HL-60 (cell line): Measurements from ENCODE around the gene CADM4.
A peak's percentile ranks its signal among the peaks of the same experiment; 100 is the strongest.
"Not testable (repeated sequence)": the region's sequence is repeated elsewhere in the genome, so short reads cannot be mapped to it uniquely, and the experiment has no call there.

Experiments used
- DNase-seq, 2 experiments: peaks; one replicate each; pipeline ENCODE4 v3.0.0-alpha.2; 2010 to 2020; ENCODE audit warnings: low read depth in 1 of 2, low spot score in 1 of 2
- H3K27ac ChIP-seq: fragments of 250-450 bp; sonication (Bioruptor Pico); replicated peaks from 2 replicates; pipeline ENCODE4 v1.5.1; 2020; ENCODE audit warnings: mild to moderate bottlenecking, moderate library complexity
- H3K27me3 ChIP-seq: fragments of 250-450 bp; sonication (Bioruptor Pico); 2 replicates; pipeline ENCODE4 v1.5.1; 2021; ENCODE audit warnings: mild to moderate bottlenecking, moderate library complexity; ENCODE audit not compliant: insufficient read depth, poor library complexity, severe bottlenecking
- H3K4me3 ChIP-seq: replicated peaks from 2 replicates; pipeline ENCODE4 v1.5.1; 2011; ENCODE audit warnings: mild to moderate bottlenecking, control low read depth, low read length; ENCODE audit not compliant: insufficient read depth
- CTCF ChIP-seq: IDR thresholded peaks from one replicate; pipeline ENCODE4 v1.5.1; 2011; ENCODE audit warnings: low read length, control low read depth, inconsistent platforms; ENCODE audit not compliant: insufficient read depth
- GABPA ChIP-seq: IDR thresholded peaks from 2 replicates; pipeline ENCODE4 v1.6.1; 2012; ENCODE audit warnings: low read depth
- POLR2AphosphoS5 ChIP-seq: IDR thresholded peaks from 2 replicates; pipeline ENCODE4 v1.6.1; 2012; ENCODE audit warnings: low read depth
- SPI1 ChIP-seq: IDR thresholded peaks from 2 replicates; pipeline ENCODE4 v1.6.1; 2012; ENCODE audit warnings: low read depth, mild to moderate bottlenecking, borderline replicate concordance
- TF ChIP-seq, protein P1 (sequence below): IDR thresholded peaks from 2 replicates; pipeline ENCODE4 v1.6.1; 2012; ENCODE audit warnings: low read depth; ENCODE audit not compliant: insufficient replicate concordance

The CADM4 gene

GRCh38 chr19:43684326-43684725 is 44.7 kb upstream of the CADM4 start:
- Histone ChIP-seq H3K4me3 (no peak overlapping the region), H3K27me3 (no peaks in the 10 kb centered on the region), H3K27ac (peak overlapping the region; percentile 34)
- TF ChIP-seq POLR2AphosphoS5, result no peak
- peak; percentile 81 for TF ChIP-seq SPI1
- peak in 1 of 2 experiments; percentile 54 for DNase-seq

- H3K4me3 ChIP-seq, result no peak overlapping the region
- H3K27ac ChIP-seq, result peak overlapping the region; percentile 34
- TF ChIP-seq CTCF, result no peak
- no peak for DNase-seq
- H3K27me3 ChIP-seq, result no peaks in the 10 kb centered on the region
Measured at GRCh38 chr19:43683905-43684304, 44.3 kb upstream of the CADM4 start.

GRCh38 chr19:43682824-43683661 is 43.4 kb upstream of the CADM4 start:
- H3K27ac ChIP-seq, result peak overlapping the region; percentile 53; the same call in 1 of the 2 replicates
- TF ChIP-seq POLR2AphosphoS5 (no peak), SPI1 (no peak), GABPA (no peak), CTCF (no peak)
- TF ChIP-seq, protein P1, sequence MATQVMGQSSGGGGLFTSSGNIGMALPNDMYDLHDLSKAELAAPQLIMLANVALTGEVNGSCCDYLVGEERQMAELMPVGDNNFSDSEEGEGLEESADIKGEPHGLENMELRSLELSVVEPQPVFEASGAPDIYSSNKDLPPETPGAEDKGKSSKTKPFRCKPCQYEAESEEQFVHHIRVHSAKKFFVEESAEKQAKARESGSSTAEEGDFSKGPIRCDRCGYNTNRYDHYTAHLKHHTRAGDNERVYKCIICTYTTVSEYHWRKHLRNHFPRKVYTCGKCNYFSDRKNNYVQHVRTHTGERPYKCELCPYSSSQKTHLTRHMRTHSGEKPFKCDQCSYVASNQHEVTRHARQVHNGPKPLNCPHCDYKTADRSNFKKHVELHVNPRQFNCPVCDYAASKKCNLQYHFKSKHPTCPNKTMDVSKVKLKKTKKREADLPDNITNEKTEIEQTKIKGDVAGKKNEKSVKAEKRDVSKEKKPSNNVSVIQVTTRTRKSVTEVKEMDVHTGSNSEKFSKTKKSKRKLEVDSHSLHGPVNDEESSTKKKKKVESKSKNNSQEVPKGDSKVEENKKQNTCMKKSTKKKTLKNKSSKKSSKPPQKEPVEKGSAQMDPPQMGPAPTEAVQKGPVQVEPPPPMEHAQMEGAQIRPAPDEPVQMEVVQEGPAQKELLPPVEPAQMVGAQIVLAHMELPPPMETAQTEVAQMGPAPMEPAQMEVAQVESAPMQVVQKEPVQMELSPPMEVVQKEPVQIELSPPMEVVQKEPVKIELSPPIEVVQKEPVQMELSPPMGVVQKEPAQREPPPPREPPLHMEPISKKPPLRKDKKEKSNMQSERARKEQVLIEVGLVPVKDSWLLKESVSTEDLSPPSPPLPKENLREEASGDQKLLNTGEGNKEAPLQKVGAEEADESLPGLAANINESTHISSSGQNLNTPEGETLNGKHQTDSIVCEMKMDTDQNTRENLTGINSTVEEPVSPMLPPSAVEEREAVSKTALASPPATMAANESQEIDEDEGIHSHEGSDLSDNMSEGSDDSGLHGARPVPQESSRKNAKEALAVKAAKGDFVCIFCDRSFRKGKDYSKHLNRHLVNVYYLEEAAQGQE, result no peak
- DNase-seq, result no peak
- no peaks in the 10 kb centered on the region for H3K27me3 ChIP-seq
- no peak overlapping the region for H3K4me3 ChIP-seq

DNA sequence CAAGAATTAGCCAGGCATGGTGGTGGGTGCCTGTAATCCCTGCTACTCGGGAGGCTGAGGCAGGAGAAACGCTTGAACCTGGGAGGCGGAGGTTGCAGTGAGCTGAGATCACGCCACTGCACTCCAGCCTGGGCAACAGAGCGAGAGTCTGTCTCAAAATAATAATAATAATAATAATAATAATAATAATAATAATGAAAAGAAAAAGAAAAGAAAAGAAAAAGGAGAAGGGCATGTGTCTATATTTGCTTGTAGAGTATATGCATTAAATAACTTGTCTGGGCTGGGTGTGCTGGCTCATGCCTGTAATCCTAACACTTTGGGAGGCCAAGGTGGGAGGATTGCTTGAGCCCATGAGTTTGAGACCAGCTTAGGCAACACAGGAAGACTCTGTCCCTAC is 42.6 kb upstream of the CADM4 start:
- not testable (repeated sequence) for H3K4me3 ChIP-seq, H3K27me3 ChIP-seq, DNase-seq
- peak overlapping the region; percentile 53 for H3K27ac ChIP-seq

GRCh38 chr19:43681821-43682220 is 42.2 kb upstream of the CADM4 start:
- DNase-seq, result peak in 1 of 2 experiments; percentile 81
- no peaks in the 10 kb centered on the region for H3K27me3 ChIP-seq
- TF ChIP-seq, protein P1, result no peak
- no peak for TF ChIP-seq SPI1
- TF ChIP-seq GABPA, result no peak
- no peak for TF ChIP-seq CTCF
- no peak for TF ChIP-seq POLR2AphosphoS5
- H3K4me3 ChIP-seq, result no peak overlapping the region
- H3K27ac ChIP-seq, result peak overlapping the region; percentile 53
